Right ventricle myocardium superior (tissue), 1 donor: Measurements from ENCODE around the gene NCS1. TPM values are rescaled to one million over a fixed set of nuclear protein-coding genes. Genes with fewer than 3 reads are reported as not detected.
A peak's percentile ranks its signal among the peaks of the same experiment; 100 is the strongest.

Source experiments
- ATAC-seq: fragments of 200-7000 bp; cut with Tn5 transposase; one replicate; pipeline ENCODE4 v1.9.1; 2020; ENCODE audit warnings: mild to moderate bottlenecking; ENCODE audit not compliant: poor library complexity
- DNase-seq: peaks from one replicate; pipeline ENCODE4 v3.0.0-alpha.2; 2020
- intact Hi-C: fragments of 100-400 bp; cut with DNase I; formaldehyde crosslinking; loops from one replicate; pipeline ENCODE4 v1.11.2; 2022
- total RNA-seq: library from RNA; stranded (reverse); fragmentation: NEBNext Ultra II Directional; extraction: Animal tissue kit (Norgen Biotek cat#: 25700); gene quantifications from one replicate; pipeline ENCODE4 v1.2.1, GENCODE V29; 2021
- donor health status: DM: no; HTN: yes; CAD: no; lungs with severe emphysema.

The NCS1 gene
- total RNA-seq, 1 donor from 2014 or later, result 5.0 TPM

DNA sequence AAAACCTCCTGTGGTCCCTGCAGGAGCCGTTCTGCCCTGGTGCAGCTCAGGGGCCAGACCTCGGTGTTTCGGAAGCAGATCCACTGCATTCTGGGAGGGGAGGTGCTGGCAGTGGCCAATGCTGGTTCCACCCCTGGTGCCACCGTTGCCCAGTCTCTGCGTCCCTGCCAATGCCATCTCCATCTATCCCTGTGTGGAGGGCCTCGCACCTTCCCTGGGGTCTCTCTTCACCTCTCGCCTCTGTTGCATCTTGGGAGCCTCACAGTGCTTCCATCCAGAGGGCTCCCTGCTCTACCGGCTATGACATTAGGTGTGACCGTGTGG lies 15.3 kb downstream of the NCS1 start:
- intact Hi-C loops, result no loop called here
- ATAC-seq (no peak), DNase-seq (no peak)

DNA sequence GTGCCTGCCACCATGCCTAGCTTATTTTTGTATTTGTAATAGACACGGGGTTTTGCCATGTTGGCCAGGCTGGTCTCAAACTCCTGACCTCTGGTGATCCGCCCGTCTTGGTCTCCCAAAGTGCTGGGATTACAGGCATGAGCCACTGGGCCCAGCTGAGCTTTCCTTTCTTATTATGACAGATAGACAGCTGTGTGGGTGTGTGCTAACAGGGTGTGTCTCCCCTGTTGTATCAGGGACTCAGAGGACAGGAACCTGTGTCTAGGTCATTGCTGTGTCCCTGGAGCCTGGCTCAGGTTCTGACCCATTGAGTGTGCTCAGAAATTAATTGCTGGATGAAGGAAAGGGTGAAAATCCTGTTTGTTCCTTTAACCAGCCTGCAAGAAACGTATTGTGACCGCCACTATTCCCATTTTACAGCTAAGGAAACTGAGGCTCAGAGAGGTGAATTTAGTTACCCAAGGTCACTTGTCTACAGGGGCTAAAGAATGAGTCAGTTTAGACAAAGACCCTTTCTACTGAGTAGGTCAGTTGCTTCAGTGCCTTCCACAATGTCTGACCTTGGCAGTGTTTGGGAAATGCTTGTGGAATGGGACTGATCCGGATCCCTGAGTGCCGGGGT lies 16.8 kb downstream of the NCS1 start:
- DNase-seq (no peak), ATAC-seq (no peak)
- intact Hi-C loops, result no loop called here

DNA sequence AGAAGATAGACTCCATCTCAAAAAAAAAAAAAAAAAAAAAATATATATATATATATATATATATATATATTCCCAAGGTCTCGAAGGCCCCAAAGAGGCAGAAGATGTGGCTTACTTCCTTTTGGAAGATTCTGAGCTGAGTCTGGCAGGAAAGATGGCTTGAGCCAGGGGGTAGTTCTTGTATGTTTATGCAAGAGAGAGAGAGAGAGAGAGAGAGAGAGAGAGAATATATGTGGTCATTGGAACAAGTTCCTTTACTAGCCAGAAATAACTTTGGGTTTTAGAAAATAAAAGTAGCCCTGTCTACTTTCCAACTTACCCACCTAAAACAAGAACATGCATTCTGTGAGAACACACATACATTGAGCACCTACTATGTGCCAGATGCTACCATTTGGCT lies 17.6 kb downstream of the NCS1 start:
- intact Hi-C loops, result no loop called here
- no peak for ATAC-seq
- DNase-seq, result no peak

DNA sequence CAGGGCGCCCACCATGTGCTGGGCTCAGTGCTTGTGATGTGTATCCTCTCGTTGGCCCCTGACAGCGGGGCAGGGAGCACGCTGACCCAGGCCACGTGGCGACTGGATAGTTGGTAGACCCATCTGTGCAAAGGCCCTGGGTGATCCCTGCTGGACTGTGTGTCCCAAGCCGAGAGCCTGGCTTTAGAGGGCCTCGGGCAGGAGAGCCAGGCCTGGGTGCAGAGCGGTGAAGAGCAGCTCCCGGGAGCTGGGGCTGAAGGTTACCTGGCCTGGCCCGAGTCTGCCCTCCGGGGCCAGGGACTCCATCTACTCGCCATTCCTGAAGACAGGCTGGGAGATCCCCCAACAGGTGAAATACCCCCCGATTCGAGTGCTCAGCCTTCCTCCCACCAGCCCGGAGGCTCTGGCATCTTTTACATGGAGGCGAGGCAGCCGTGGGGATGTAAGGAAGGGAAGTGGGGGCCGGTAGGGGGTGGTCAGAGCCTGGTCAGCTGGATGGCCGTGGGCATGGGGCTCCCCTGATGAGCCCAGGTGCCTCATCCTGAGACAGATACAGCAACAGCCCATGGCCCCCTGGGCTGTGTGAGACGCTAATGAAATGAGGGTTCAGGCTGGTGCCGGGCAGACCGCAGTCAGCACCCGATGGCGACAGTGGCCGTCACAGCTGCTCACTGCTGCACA lies 19.0 kb downstream of the NCS1 start:
- no peak for ATAC-seq
- no peak for DNase-seq
- intact Hi-C loops, result no loop called here

DNA sequence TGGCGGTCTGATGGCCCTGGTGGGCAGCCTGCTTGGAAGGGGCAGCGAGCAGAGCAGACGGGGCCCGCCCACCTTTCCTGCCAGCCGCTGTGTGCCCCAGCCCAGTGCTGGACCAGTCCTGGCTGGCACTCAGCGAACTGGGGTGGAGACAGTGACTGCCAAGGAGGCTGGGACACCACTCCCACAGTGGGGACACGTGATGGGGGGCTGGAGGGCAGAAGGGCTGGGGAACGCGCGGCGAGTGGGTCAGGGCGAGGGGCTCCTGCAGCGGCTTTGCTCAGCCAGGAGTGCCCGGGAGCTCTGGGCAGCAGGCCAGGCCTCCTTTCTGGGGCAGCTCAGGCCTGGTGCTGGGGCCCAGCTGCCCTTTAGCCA lies 19.5 kb downstream of the NCS1 start:
- DNase-seq (no peak), ATAC-seq (no peak)
- intact Hi-C loops, result no loop called here

DNA sequence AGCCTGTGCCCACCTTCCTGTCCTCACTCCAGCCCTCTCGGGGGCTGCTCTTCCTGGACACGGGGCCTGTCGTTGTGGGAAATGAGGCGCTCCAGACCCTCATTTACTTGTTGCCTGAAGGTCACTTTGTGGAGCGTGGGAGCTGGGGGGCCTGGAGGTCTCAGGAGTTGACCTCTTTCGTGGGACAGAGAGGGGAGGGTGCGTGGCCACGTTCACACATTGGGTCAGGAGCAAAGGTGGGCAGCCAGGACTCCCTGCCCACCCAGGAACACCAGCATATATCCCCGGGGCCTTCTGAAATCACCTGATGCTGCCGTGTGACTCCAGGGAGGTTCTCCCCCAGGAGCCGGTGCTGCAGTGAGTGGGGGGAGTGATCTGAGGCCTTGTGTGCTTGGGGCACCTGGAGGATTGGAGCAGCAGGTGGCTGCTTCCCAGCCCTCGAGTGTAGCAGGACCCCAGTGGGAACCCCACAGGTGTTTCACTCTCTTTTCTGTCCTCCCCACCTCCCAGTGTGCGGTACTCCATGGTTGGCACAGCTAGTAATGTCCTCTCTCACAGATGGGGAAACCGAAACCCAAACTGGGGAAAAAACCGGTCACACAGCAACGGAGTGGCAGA lies 20.3 kb downstream of the NCS1 start:
- DNase-seq (no peak), ATAC-seq (no peak)
- intact Hi-C loops, result no loop called here

DNA sequence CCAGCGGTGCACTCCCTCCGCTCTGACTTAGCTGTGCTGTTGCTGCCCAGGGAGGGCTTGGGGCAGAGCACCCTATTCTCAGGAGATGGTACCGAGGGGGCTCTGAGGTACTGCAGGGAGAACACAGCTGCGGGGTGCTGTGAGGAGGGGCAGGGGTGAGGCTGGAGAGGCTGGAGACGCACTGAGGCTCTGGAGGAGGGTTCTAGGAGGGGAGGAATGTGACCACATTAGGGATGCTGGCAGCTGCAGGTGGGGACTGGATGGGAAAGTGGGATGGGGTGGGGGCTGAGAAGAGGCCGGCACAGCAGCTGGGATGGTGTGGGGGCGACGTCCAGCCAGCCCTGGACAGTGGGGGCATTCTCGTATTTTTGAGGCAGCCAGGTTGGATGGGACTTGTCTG lies 20.9 kb downstream of the NCS1 start:
- DNase-seq, result no peak
- no peak for ATAC-seq
- intact Hi-C loops, result no loop called here

DNA sequence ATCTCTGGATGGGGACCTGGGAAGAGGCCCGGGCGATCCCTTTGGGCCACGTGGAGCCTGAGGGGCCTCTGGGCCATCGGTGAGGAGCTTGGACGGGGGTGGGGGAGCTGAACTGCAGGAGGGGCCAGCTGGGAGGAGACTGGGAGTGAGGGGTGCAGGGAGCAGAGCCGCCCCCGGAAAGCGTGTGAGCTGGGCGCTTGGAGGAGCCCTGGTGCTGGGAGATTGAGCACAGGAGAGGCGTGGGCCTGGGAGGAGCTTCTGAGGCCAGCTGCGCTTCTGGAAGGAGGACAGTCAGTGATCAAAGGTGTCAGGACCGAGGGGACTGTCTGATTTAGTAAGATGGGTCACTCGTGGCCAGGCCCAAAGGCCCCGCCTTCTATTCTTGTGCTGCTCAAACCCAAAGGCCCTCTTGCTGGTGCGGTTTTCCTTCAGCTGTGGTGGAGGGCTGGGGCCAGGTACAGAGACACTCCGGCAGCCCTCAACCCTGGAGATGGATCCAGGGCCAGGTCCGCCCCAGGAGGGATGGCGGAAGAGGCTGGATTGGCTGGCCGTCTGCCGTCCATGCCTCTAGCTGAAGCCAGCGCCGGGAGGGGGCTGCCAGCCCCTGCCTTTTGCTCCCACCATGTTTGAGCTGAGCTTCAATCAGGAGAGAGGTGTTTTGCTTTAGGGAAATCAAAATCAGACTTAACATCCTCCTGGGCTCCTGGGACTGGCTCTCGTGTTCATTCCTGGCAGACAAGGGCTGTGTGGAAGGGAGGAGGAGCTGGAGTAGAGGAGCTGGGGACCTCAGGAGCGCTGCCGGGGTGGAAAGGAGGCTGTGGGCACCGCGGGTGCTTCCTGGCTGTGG lies 21.6 kb downstream of the NCS1 start:
- ATAC-seq, result no peak
- intact Hi-C loops, result no loop called here
- no peak for DNase-seq

DNA sequence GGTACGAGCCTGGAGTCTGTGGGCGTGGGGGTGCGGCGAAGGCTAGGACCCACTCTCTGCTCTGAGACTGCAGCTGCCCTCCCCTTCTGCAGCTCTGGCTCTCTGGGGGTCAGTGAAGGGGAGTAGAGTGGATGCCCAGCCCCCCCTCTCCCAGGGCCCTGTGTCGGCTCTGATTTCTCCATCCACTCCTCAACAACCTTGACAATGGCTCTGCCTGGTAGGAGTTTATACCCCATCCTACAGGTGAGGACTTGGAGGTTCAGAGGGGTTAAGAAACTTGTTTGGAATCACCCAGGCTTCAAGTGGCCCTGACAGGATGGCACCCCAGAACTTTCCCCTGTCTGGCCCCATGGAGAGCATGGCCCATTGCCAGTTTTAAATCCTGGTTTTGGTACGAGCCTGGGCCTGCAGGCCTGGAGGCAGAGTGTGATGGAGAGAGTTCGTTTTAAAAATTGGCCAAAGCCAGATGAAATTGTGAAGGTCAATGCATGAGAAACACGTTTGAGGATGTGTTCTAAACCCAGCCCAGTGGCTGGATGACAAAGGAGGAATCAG lies 22.3 kb downstream of the NCS1 start:
- ATAC-seq (no peak), DNase-seq (no peak)
- intact Hi-C loops, result no loop called here

DNA sequence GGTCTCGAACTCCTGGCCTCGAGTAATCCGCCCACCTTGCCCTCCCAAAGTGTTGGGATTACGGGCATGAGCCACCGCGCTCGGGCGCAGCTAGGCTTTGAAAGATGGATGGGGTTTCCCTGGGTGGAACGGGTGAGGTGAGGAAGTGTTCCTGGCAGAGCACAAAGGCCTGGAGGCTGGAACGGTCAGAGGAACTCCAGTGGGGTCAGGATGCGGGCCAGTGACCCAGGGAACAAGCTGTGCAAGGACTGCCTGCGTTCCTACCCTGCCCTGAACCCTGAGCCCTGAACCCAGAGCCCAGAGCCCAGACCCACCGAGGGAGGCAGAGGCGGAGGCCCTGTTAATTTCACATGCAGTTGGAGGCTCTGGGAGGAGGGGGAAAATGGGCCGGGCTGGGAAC lies 23.4 kb downstream of the NCS1 start:
- DNase-seq, result no peak
- intact Hi-C loops, result no loop called here
- no peak for ATAC-seq

DNA sequence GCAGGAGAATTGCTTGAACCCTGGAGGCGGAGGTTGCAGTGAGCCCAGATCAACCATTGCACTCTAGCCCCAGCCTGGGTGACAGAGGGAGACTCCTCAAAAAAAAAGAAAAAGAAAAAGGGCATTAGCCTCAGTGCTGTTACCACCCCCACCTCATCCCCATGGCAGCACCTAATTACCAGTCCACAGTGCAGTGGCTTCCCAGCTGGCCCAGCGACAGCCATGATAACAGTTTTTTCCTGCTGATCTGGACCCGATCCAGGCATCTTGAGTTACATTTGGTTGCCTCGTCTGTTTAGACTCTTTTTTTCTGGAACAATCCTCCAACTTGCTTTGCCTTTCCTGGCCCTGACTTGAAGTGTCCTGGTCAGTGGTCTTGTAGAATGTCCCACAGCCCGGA lies 24.4 kb downstream of the NCS1 start:
- intact Hi-C loops, result no loop called here
- DNase-seq, result no peak
- no peak for ATAC-seq

DNA sequence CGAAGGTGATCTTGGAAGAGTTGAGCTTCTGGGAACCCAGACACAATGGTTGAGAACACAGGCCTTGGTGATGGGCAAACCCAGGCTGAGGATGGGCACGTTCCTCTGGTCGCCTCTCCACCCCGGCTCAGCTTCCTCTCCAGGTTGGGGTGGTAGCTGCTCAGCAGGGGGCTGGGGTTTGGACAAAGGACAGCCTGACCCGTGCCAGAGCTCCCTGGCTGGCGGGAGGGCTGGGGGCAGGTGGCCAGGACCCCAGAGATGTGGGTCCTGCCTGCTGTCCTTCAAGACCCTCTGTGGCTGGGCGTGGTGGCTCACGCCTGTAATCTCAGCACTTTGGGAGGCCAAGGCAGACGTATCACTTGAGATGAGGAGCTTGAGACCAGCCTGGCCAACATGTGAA lies 25.2 kb downstream of the NCS1 start:
- intact Hi-C loops, result no loop called here
- DNase-seq (no peak), ATAC-seq (no peak)

DNA sequence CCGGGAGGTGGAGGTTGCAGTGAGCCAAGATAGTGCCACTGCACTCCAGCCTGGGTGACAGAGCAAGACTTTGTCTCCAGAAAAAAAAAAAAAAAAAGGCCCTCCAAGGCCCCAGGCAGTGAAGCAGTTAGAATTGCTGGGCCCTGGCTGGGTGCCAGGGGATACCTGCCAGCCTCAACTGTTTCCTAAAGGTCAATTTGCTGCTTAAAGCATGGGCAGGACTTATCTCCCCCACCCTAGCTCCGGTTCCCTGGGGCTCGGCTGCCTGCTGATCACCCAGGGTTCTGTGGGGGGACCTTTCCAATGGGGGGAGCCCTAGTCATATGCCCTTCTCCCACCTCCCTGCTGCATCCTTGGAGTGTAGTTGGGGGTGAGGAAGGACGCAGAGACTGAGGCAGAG lies 25.7 kb downstream of the NCS1 start:
- no peak for DNase-seq

DNA sequence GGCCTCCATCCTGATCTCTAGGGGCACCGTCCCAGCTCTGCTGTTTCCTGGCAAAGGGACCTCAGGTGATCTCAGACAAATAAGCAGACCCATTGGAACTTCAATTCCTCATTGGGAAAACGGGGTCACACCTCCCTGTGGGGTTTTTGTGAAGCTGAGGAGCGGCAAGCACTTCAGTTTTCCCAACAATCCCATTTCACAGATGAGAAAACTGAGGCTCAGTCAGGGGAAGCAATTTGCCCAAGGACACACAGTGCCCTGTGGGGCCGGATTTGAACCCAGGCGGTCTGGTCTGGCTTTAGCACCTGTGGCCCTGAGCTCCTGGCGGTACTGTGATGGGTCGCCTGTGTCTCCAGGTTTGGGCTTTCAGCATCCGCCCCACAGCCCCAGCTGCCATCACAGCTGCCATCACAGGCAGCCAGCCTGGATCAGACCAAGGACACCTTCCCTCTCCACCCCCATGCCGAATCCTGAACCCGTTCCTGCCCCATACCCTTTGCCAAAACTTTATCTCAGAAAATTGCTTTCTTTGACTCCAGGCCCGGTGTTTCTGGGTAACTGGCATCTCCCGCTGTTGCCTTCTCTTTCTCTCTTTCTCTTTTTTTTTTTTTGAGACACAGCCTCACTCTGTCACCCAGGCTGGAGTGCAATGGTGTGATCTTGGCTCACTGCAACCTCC lies 26.4 kb downstream of the NCS1 start:
- ATAC-seq, result no peak
- intact Hi-C loops, result no loop called here
- DNase-seq, result no peak

More for the DNA sequence above, 25.7 kb downstream of the NCS1 start:
- ATAC-seq, result no peak
- intact Hi-C loops, result no loop called here

DNA sequence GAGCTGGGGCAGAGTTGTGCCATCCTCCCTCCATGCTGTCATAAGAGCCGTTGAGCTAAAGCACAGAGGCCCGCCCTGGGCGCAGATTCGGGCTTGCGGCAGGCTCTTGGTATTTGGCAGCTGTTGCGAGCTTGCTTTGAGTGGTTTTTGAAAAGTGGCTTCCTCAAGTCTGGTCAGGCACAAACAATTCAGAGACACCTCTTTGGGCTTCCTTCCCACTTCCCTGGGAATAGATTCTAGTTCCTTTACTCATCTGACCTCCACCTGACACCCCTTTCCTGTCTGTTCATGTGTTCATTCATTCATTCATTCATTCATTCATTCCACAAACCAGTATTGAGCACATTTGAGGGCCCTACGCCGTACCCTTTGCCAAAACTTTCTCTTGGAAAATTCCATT lies 27.4 kb downstream of the NCS1 start:
- ATAC-seq, result peak; percentile 59
- no peak for DNase-seq

DNA sequence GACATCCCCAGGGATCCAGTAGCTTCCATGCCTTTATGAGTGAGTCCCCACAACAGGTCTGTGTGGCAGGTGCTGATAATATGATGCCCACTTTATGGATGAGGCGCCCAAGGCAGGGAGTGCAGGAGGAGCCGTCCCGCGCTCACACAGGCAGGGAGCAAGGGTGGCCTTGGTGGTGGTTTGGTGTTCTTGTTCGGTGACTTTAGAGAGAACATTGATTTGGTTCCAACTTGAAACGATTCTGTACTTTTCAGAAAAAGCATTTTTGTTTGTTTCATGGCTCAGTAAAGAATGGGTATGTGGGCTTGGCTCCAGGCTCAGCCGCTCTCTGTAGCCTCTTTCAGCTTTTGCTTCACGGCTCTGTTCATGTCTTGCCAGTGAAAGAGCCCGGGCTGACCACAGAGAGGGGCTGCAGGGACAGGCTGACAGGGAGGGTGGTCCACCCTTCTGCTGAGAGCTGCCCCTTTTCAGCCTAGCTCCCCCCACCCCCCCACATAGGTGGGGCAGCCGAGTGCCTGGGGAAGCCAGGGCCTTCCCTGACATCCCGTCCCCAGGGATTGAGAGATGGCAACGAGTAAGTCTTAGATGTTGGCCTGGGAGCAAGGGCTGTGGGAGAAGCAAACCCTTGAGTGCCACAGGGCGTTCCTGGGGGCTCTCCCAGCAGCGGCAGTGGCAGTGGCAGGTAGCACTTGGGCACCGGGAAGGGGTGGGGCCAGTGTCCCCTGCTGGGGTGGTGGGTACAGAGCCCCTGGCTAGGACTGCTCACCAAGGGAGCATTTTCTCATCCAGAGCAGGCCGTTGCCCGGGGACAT lies 28.0 kb downstream of the NCS1 start:
- intact Hi-C loops, result no loop called here
- DNase-seq, result no peak
- no peak for ATAC-seq

More for the DNA sequence above, 27.4 kb downstream of the NCS1 start:
- intact Hi-C loops, result no loop called here

DNA sequence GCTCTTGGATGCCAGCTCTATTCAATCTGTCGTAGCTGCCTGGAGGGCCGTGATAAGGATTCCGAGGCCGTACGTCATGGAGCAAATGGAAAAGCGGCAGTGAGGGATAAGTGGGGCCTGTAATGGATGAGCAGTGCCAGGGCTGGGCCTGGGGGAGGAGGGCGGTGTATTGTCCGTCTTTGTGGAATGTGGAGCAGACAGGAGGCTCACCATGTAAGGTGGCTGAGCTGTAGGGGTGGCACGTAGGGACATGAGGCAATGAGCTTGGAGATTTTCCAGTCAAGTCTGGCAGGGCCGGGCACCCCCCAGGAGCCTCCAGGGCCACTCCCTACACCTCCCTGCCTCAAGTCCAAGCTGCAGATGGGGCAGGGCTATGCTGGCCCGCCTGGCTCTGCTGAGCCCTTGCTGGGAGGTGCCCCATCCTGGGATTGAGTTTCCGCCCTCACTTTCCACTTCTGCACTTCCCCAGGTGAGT lies 29.2 kb downstream of the NCS1 start:
- no peak for DNase-seq
- ATAC-seq, result no peak
- intact Hi-C loops, result no loop called here

DNA sequence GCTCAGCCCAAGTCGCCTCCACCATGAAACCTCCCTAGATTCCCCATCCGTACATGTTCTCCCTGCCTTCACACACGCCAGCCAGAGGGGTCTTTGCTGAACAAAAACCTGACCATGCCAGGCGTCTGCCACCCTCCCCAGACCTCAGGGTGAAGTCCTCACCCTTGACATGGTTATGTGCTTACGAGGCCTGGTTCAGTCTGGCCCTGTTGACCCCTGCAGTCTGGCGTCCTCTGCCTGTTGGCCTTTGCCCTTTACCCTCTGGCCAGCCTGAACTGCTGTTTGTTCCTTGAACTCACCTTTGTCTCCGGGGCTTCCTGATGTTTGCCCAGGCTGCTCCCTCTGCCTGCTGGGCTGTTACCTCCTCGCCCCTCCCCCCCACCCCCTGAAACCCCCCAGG lies 29.8 kb downstream of the NCS1 start:
- no peak for ATAC-seq
- intact Hi-C loops, result no loop called here
- DNase-seq, result no peak
